MM.1S (cell line): Measurements from ENCODE around the gene MUC5B.

Experiments
- CTCF ChIP-seq: fragments of 300-600 bp; sonication (generic); IDR thresholded peaks from 2 replicates; pipeline ENCODE4 v1.5.1; 2016; ENCODE audit warnings: antibody characterized with exemption, low read length, mixed read lengths
- EZH2 ChIP-seq: fragments of 300-600 bp; sonication (generic); optimal IDR thresholded peaks from 2 replicates; pipeline ENCODE3; 2017; ENCODE audit warnings: low read depth, mild to moderate bottlenecking, antibody characterized with exemption, low read length, mixed read lengths
- EZH2phosphoT487 ChIP-seq: fragments of 300-600 bp; sonication (generic); IDR thresholded peaks from 2 replicates; pipeline ENCODE4 v1.6.1; 2018; ENCODE audit warnings: antibody characterized with exemption, low read length

- TF ChIP-seq EZH2 (no peak), CTCF (no peak), EZH2phosphoT487 (no peak)
These were observed 35.0 kb downstream of the MUC5B start for GRCh38 chr11:1257916-1258315.
